ENCODE data around the gene CD47. TPM values are rescaled to one million over a fixed set of nuclear protein-coding genes. Genes with fewer than 3 reads are reported as not detected.
A peak's percentile ranks its signal among the peaks of the same experiment; 100 is the strongest.

CD47 gene
- total RNA-seq, 1 experiment from 2014 or later: 63.6 TPM

GRCh38 chr3:107993771-107994170 is 97.1 kb downstream of the CD47 start:
- Histone ChIP-seq H3K79me2 (ENCODE audit: low read length) (no peaks in the 10 kb centered on the region), H3K9me3 (ENCODE audit: low read length) (no peaks in the 10 kb centered on the region), H3K4me2 (ENCODE audit: low read length) (peak overlapping the region; percentile 80), H3F3A (ENCODE audit: low read length, unreplicated experiment) (no peaks in the 10 kb centered on the region), H3K27ac (ENCODE audit: low read length) (peak overlapping the region; percentile 98), H4K20me1 (ENCODE audit: low read length) (no peaks in the 10 kb centered on the region), H3K36me3 (ENCODE audit: low read depth, low read length) (no peaks in the 10 kb centered on the region), H3K9me2 (replicated peaks; ENCODE audit: low read length) (no peaks in the 10 kb centered on the region), H3K4me1 (ENCODE audit: insufficient read depth, low read length) (peaks cover 66% of the 10 kb centered on the region), H3K27me3 (ENCODE audit: low read length) (no peaks in the 10 kb centered on the region), H3K4me3 (ENCODE audit: low read length) (peak overlapping the region; percentile 32; the same call in 1 of the 2 replicates), H2AFZ (ENCODE audit: low read length) (no peak overlapping the region), H3K9ac (ENCODE audit: low read length) (peak overlapping the region; percentile 76)
- DNase-seq (peak; percentile 41), ATAC-seq (no peak)
- no TSS peak for BruUV-seq (replicated peaks)
- ChIA-PET POLR2A (ENCODE audit: unreplicated experiment) (no interaction called here), CTCF (interaction anchor here (1.2 kb wide), 1 partner anchor 481 kb away, joined by 3 read pairs; no protein-coding TSS in a partner anchor)
- intact Hi-C loops (cut with micrococcal nuclease): no loop called here
- TF ChIP-seq EZH2phosphoT487 (IDR thresholded peaks at IDR 0.05; ENCODE audit: borderline replicate concordance, low read length): no peak

Other genes starting within 250 kb of the CD47 start
- 46.0 and 54.0 TPM in 2 replicates for gene IFT57, start 131.4 kb upstream of the CD47 start, total RNA-seq (2014; rRNA removed)
- not detected in 2 replicates for gene HHLA2, start 205.5 kb upstream of the CD47 start, total RNA-seq (2014; rRNA removed)

All from PC-3 (cell line).